Measurements from ENCODE around the gene ESD.

DNA sequence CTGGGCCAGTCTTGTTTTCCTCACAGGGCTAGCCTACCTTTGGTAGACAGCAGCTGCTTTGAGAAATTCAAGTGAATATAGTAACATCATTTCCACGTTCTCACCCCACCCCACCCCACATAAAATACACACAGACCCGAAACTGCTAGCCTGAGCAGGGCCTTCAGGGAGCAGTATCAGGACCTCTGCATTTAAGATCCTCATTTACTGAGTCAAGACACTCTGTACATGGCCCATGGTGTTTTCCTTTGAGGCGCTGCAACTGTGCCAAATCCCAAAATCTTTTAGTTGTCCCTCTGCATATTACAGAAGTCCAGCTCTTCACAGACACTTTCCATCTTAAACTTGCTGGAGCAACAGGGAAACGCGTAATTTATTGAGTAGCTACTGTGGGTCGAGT lies 43.0 kb downstream of the ESD start:
- TF ChIP-seq ZNF501 (CRISPR knock-in tag; IDR thresholded peaks at IDR 0.05) = no peak
- TF ChIP-seq ETV6 (CRISPR knock-in tag; conservative IDR thresholded peaks at IDR 0.05) = no peak
- TF ChIP-seq EP300 (IDR thresholded peaks at IDR 0.05; ENCODE audit: low read depth in 2 of 2, low read length in 2 of 2) = no peak
- no peak for TF ChIP-seq EP300 (CRISPR knock-in tag; IDR thresholded peaks at IDR 0.05; ENCODE audit: borderline replicate concordance)
